Measurements from ENCODE around the gene ZNF462.

Gene ZNF462

GRCh38 chr9:107016383-107016782 lies 153.4 kb downstream of the ZNF462 start:
- no peak for DNase-seq

GRCh38 chr9:107018861-107019545 lies 156.0 kb downstream of the ZNF462 start:
- no peak for DNase-seq

- DNase-seq = no peak
Observed at GRCh38 chr9:107020040-107020530, 157.1 kb downstream of the ZNF462 start.

GRCh38 chr9:107024193-107024592 lies 161.2 kb downstream of the ZNF462 start:
- no peak for DNase-seq

GRCh38 chr9:107025260-107026035 lies 162.5 kb downstream of the ZNF462 start:
- no peak for DNase-seq

GRCh38 chr9:107029146-107029545 lies 166.2 kb downstream of the ZNF462 start:
- DNase-seq = no peak

DNA sequence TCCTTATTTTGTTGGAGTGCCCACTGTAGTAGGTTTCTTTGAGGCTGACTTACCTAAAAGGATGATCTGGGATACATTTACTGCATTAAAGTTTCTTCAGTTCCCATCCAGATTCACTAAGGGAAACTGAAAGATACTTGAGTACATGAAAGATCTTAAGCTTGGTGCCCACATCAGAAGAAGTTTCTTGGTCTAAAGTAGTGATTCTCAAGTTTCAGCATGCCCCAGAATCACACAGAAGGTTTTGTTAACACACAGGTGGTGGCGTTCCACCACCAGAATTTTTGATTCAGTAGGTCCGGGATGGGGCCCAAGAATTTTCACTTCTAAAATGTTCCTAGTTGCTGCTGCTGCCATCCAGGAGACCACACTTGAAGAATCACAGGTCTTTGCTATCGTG lies 171.0 kb downstream of the ZNF462 start:
- DNase-seq = no peak

DNA sequence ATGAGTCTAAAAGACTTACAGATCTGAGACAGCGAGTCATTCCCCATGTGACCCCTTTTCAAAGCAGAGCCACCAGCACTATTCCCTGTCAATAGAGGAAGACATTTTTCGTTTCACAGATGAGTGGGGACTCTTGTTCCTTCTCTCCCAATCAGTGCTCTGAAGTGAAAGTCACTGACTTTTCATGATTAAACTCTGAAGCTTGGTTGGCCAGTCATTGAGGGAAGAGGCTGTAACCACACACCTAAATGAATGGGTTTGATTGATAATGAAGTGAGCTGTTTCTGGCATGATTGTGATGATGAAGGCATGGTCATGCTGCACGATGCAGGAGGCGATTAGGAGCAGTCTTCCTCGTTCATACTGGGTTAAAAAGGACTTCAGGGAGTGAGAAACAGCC lies 171.9 kb downstream of the ZNF462 start:
- DNase-seq = no peak

DNA sequence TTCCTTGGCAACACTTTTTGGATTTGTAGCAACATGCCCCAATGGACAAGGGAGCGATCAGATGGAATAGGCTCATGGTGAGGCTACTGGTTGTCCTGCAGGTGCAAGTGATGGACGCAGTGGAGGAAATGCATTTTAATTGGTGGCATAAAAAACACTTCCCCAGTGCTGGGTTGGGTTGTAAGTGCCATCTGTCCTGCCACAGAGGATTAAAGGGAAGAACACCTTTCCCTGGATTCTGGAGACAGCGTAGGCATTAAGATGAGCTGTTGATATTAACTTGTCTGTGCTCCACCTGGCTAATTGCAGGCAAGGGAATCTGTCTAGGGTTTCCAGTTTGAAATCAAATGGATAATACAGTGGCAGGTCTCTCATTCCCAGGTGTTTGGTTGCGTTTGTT lies 173.4 kb downstream of the ZNF462 start:
- no peak for DNase-seq

DNA sequence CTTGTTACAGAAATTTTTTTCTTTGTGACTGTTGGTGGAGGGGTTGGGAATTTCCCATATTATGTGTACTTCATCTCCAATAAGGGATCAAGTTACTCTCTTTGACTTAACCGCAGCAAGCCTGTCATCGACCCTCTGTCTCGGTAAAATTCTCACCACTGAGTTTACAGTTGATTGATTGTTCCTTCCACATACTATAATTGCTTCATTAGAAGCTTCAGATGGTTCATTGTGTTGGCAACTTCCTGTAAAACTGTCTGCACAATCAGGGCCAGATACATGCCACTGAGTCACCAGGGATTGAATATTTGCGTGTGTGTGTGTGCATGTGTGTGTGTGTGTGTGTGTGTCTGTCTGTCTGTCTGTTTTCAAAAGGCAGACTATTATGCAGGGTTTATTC lies 176.6 kb downstream of the ZNF462 start:
- DNase-seq = no peak

DNA sequence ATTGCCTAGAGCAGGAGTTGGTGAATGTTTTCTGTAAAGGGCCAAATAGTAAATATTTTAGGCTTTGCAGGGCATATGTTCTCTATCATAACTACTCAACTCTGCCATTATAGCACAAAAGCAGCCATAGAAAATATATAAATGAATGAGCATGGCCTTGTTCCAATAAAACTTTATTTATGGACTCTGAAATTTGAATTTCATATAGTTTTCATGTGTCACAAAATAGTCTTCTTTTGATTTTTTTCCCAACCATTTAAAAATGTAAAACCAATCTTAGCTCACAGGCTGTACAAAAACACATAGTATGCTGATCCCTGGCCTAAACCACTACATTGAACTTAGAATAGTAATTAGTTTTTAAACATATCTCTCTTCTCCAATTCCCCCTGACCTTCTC lies 179.6 kb downstream of the ZNF462 start:
- no peak for DNase-seq

DNA sequence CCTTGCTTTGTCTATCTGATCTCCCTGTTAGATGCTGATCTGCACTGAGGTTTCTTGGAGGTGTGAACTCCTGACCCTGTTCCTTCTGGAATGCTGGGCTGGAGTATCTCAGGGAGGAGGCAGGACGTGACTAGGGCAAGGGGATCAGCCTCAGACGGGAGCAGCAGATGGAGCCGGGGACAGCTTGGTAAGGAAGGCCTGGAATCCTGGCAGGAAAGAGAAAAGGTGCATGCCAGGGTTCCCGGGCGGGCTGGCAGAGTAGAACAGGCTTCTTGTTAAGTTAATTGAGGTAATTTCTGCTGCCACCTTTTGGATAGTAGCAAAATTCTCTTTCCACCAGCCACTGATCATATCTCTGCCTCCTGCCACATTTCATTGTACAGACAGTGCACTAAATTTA lies 180.9 kb downstream of the ZNF462 start:
- DNase-seq = no peak

GRCh38 chr9:107044872-107045271 lies 181.9 kb downstream of the ZNF462 start:
- no peak for DNase-seq

DNA sequence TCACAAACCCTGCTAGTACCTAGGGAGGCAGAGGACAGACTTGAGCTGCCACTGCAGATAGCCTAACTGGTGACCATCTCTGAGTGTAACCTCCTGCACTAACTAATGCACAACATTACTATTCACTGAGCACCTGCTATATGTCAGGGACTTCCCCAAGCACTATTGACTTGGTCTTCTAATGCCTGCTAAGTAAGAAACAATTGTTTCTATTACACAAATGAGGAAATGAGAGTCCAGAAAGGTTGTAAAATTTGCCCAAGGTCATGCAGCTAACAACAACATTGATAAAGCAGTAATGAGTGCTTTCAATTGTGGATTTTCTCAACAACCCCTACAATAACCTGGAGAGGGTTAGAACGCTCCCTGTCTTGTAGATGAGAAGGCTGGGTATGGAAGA lies 183.7 kb downstream of the ZNF462 start:
- no peak for DNase-seq

GRCh38 chr9:107049046-107049802 lies 186.3 kb downstream of the ZNF462 start:
- no peak for DNase-seq

- no peak for DNase-seq
Observed at GRCh38 chr9:107049803-107050184, 186.8 kb downstream of the ZNF462 start.

DNA sequence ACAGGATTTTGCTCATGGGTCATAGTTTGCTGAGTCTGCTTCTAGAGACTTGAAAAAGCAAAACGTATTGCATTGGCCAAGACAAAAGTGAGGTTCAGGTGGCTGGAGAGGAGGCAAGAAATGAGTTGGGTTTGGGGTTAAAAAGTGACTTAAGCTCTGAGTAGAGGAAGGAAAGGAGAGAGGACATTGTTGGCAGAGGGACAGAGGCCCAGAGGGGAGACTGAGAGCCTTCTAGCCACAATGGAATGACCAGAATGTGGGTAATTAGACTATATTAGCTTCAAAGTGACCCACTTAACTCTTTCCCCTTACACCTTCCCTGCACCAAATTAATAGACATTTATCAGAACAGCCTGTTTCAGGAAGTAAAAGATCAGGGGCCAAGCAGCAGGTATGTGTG lies 188.4 kb downstream of the ZNF462 start:
- DNase-seq = no peak

DNA sequence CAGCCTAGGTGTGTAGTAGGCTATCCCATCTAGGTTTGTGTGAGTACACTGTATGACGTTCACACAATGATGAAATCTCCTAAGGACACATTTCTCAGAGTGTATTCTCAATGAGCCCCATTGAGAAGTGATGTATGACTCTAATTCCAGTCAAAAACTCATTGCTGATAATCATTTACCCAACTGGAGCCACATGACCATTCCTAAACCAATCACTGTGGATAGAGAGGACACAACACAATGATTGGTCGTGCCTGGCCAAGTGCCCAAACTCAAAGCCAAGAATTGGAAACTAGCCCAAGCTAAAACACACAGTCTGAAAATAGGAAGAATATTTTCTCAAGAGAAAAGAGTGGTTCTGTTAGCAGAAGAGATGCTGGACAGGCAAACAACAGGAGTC lies 191.2 kb downstream of the ZNF462 start:
- DNase-seq = no peak

GRCh38 chr9:107059220-107059619 lies 196.3 kb downstream of the ZNF462 start:
- no peak for DNase-seq

GRCh38 chr9:107060062-107060461 lies 197.1 kb downstream of the ZNF462 start:
- DNase-seq = no peak

All from RPMI8226 (cell line).